Chondrocyte (in vitro differentiated cells): ENCODE data around the gene TTC22. TPM values are rescaled to one million over a fixed set of nuclear protein-coding genes. Genes with fewer than 3 reads are reported as not detected.

Experiments
- DNase-seq: peaks from one replicate; pipeline ENCODE4 v3.0.0; 2021; ENCODE audit warnings: mixed read lengths, low spot score
- H3K27ac Mint-ChIP-seq: one replicate; pipeline ENCODE4 v1.8.0; 2021; ENCODE audit warnings: mild to moderate bottlenecking, moderate library complexity, mixed read lengths; ENCODE audit not compliant: unreplicated experiment
- H3K27me3 Mint-ChIP-seq: 2 replicates; pipeline ENCODE4 v1.8.0; 2021; ENCODE audit warnings: low read depth, mixed read lengths
- H3K36me3 Mint-ChIP-seq: 2 replicates; pipeline ENCODE4 v1.8.0; 2021; ENCODE audit warnings: low read depth, mixed read lengths
- H3K4me1 Mint-ChIP-seq: 2 replicates; pipeline ENCODE4 v1.8.0; 2021; ENCODE audit warnings: low read depth, mild to moderate bottlenecking, mixed read lengths
- H3K4me3 Mint-ChIP-seq: one replicate; pipeline ENCODE4 v1.8.0; 2021; ENCODE audit warnings: mild to moderate bottlenecking, moderate library complexity, mixed read lengths; ENCODE audit not compliant: unreplicated experiment
- H3K9me3 Mint-ChIP-seq: 2 replicates; pipeline ENCODE4 v1.8.0; 2021; ENCODE audit warnings: low read depth, mixed read lengths
- CTCF ChIP-seq: fragments of 200-600 bp; sonication (generic); IDR thresholded peaks from 2 replicates; pipeline ENCODE4 v1.5.0; 2021; ENCODE audit warnings: antibody characterized with exemption, mild to moderate bottlenecking, moderate library complexity
- total RNA-seq: library from RNA; stranded (reverse); gene quantifications from 3 replicates; pipeline ENCODE4 v1.2.1, GENCODE V29; 2021

Gene TTC22
- total RNA-seq, 1 donor from 2014 or later = not detected

- H3K4me1 Mint-ChIP-seq = peaks cover 16% of the 10 kb centered on the region
- peaks cover 7% of the 10 kb centered on the region for H3K27me3 Mint-ChIP-seq
- TF ChIP-seq CTCF = no peak
- H3K4me3 Mint-ChIP-seq = peak within 1 kb of the TSS; percentile 93
- no peaks in the 10 kb centered on the region for H3K9me3 Mint-ChIP-seq
- peak within 1 kb of the TSS; percentile 97 for H3K27ac Mint-ChIP-seq
- DNase-seq = peak; percentile 97
- peaks cover under 1% of the 10 kb centered on the region for H3K36me3 Mint-ChIP-seq
Observed at GRCh38 chr1:54764133-54764921, 36.8 kb downstream of the TTC22 start, which contains the start of gene PARS2. Gene PARS2, minus strand, starts transcription at chr1:54764523. Its CDS starts 5,362 bp downstream, at chr1:54759161.

GRCh38 chr1:54763816-54764132 lies 37.3 kb downstream of the TTC22 start:
- H3K4me3 Mint-ChIP-seq = peak overlapping the region; percentile 93
- H3K4me1 Mint-ChIP-seq = peaks cover 16% of the 10 kb centered on the region
- DNase-seq = no peak
- H3K27me3 Mint-ChIP-seq = peaks cover 7% of the 10 kb centered on the region
- H3K27ac Mint-ChIP-seq = peak overlapping the region; percentile 97
- no peaks in the 10 kb centered on the region for H3K9me3 Mint-ChIP-seq
- peaks cover 1% of the 10 kb centered on the region for H3K36me3 Mint-ChIP-seq
- no peak for TF ChIP-seq CTCF

- H3K27ac Mint-ChIP-seq = no peak overlapping the region
- DNase-seq = no peak
- no peaks in the 10 kb centered on the region for H3K9me3 Mint-ChIP-seq
- TF ChIP-seq CTCF = no peak
- H3K4me3 Mint-ChIP-seq = no peak overlapping the region
- H3K27me3 Mint-ChIP-seq = no peaks in the 10 kb centered on the region
- H3K4me1 Mint-ChIP-seq = peaks cover 10% of the 10 kb centered on the region
- H3K36me3 Mint-ChIP-seq = peaks cover 1% of the 10 kb centered on the region
Observed at GRCh38 chr1:54758678-54759348, 42.3 kb downstream of the TTC22 start.

GRCh38 chr1:54757833-54758232 lies 43.3 kb downstream of the TTC22 start:
- H3K4me3 Mint-ChIP-seq = no peak overlapping the region
- H3K36me3 Mint-ChIP-seq = peaks cover 1% of the 10 kb centered on the region
- no peak for DNase-seq
- no peaks in the 10 kb centered on the region for H3K27me3 Mint-ChIP-seq
- no peak overlapping the region for H3K27ac Mint-ChIP-seq
- no peak for TF ChIP-seq CTCF
- peaks cover under 1% of the 10 kb centered on the region for H3K4me1 Mint-ChIP-seq
- no peaks in the 10 kb centered on the region for H3K9me3 Mint-ChIP-seq

GRCh38 chr1:54754486-54755285 lies 46.4 kb downstream of the TTC22 start:
- DNase-seq = peak; percentile 92
- H3K27ac Mint-ChIP-seq = no peak overlapping the region
- H3K4me3 Mint-ChIP-seq = no peak overlapping the region
- no peak for TF ChIP-seq CTCF
- H3K4me1 Mint-ChIP-seq = no peaks in the 10 kb centered on the region
- H3K27me3 Mint-ChIP-seq = no peaks in the 10 kb centered on the region
- H3K36me3 Mint-ChIP-seq = peaks cover 1% of the 10 kb centered on the region
- H3K9me3 Mint-ChIP-seq = no peaks in the 10 kb centered on the region
